Measurements from ENCODE around the gene DLX4. TPM values are rescaled to one million over a fixed set of nuclear protein-coding genes. Genes with fewer than 3 reads are reported as not detected.

DLX4 gene
- not detected in 2 replicates for total RNA-seq

GRCh38 chr17:49969134-49969759, at the start of gene DLX4:
Gene DLX4, plus strand, starts transcription at chr17:49969190. Its CDS starts 279 bp downstream, at chr17:49969469.

GRCh38 chr17:49995055-49995738, 26.2 kb downstream of the DLX4 start, which contains the start of gene DLX3:
Gene DLX3, minus strand, starts transcription at chr17:49995224. Its CDS starts 226 bp downstream, at chr17:49994998.

Other genes with a start within 250 kb of the DLX4 start
- gene FAM117A, start 205.1 kb upstream of the DLX4 start, total RNA-seq: 3.5 and 4.6 TPM in 2 replicates
- 40.2 and 54.1 TPM in 2 replicates for gene KAT7, start 180.5 kb upstream of the DLX4 start, total RNA-seq
- not detected in 2 replicates for gene TAC4, start 121.1 kb upstream of the DLX4 start, total RNA-seq
- not detected in 2 replicates for gene DLX3, start 26.0 kb downstream of the DLX4 start, total RNA-seq
- 77.1 and 121 TPM in 2 replicates for gene ITGA3, start 86.9 kb downstream of the DLX4 start, total RNA-seq
- gene PDK2, start 126.2 kb downstream of the DLX4 start, total RNA-seq: 13.1 and 47.6 TPM in 2 replicates
- 0.87 and 2.2 TPM in 2 replicates for gene SAMD14, start 161.0 kb downstream of the DLX4 start, total RNA-seq
- gene PPP1R9B, start 181.5 kb downstream of the DLX4 start, total RNA-seq: 34.6 and 58.7 TPM in 2 replicates
- gene SGCA, start 196.8 kb downstream of the DLX4 start, total RNA-seq: 0.73 and 3.3 TPM in 2 replicates
- 1,022 and 2,022 TPM in 2 replicates for gene COL1A1, start 232.4 kb downstream of the DLX4 start, total RNA-seq